ENCODE measurements around the gene INVS. TPM values are rescaled to one million over a fixed set of nuclear protein-coding genes. Genes with fewer than 3 reads are reported as not detected.

The INVS gene
- total RNA-seq, 4 donors from 2014 or later: 22.1 to 56.9 (median 37.3) TPM

- DNase-seq: no peak
- no peak overlapping the region for H3K4me3 ChIP-seq
- no peak overlapping the region for H3K27ac ChIP-seq
- no peaks in the 10 kb centered on the region for H3K4me1 ChIP-seq
- H3K36me3 ChIP-seq: no peaks in the 10 kb centered on the region
- TF ChIP-seq POLR2A (IDR thresholded peaks at IDR 0.05): no peak
- TF ChIP-seq CTCF (IDR thresholded peaks at IDR 0.05): no peak
- no peaks in the 10 kb centered on the region for H3K27me3 ChIP-seq
- H3K9me3 ChIP-seq: no peaks in the 10 kb centered on the region
Measured at GRCh38 chr9:100170556-100170955, 71.5 kb downstream of the INVS start.

- Histone ChIP-seq H3K9me3 (peaks cover 0 to 10% (median 0%) of the 10 kb centered on the region in 4 donors), H3K36me3 (no peaks in the 10 kb centered on the region), H3K4me1 (no peaks in the 10 kb centered on the region), H3K27me3 (no peaks in the 10 kb centered on the region), H3K27ac (no peak overlapping the region), H3K4me3 (no peak overlapping the region)
- DNase-seq: no peak
- TF ChIP-seq POLR2A (IDR thresholded peaks at IDR 0.05): no peak
- TF ChIP-seq CTCF (IDR thresholded peaks at IDR 0.05): no peak
Measured at GRCh38 chr9:100186356-100186755, 87.3 kb downstream of the INVS start.

GRCh38 chr9:100190339-100190738 is 91.3 kb downstream of the INVS start:
- TF ChIP-seq CTCF (IDR thresholded peaks at IDR 0.05) (no peak), POLR2A (IDR thresholded peaks at IDR 0.05) (no peak)

GRCh38 chr9:100191264-100191663 is 92.2 kb downstream of the INVS start:
- no peak overlapping the region for H3K4me3 ChIP-seq
- no peaks in the 10 kb centered on the region for H3K4me1 ChIP-seq
- H3K27ac ChIP-seq: no peak overlapping the region
- peaks cover 0 to 14% (median 0%) of the 10 kb centered on the region in 4 donors for H3K9me3 ChIP-seq
- no peak for DNase-seq
- H3K27me3 ChIP-seq: no peaks in the 10 kb centered on the region
- TF ChIP-seq CTCF (IDR thresholded peaks at IDR 0.05) (no peak), POLR2A (IDR thresholded peaks at IDR 0.05) (no peak)
- no peaks in the 10 kb centered on the region for H3K36me3 ChIP-seq

More at GRCh38 chr9:100190339-100190738, 91.3 kb downstream of the INVS start:
- no peak for DNase-seq
- Histone ChIP-seq H3K4me1 (no peaks in the 10 kb centered on the region), H3K36me3 (no peaks in the 10 kb centered on the region), H3K9me3 (peaks cover 0 to 14% (median 0%) of the 10 kb centered on the region in 4 donors), H3K4me3 (no peak overlapping the region), H3K27ac (no peak overlapping the region), H3K27me3 (no peaks in the 10 kb centered on the region)

GRCh38 chr9:100193078-100193477 is 94.0 kb downstream of the INVS start:
- H3K27ac ChIP-seq: no peak overlapping the region
- no peak for DNase-seq
- peaks cover 0 to 14% (median 0%) of the 10 kb centered on the region in 4 donors for H3K9me3 ChIP-seq
- TF ChIP-seq POLR2A (IDR thresholded peaks at IDR 0.05) (no peak), CTCF (IDR thresholded peaks at IDR 0.05) (no peak)
- H3K36me3 ChIP-seq: no peaks in the 10 kb centered on the region
- no peaks in the 10 kb centered on the region for H3K4me1 ChIP-seq
- no peak overlapping the region for H3K4me3 ChIP-seq
- no peaks in the 10 kb centered on the region for H3K27me3 ChIP-seq

- Histone ChIP-seq H3K27ac (no peak overlapping the region), H3K9me3 (peaks cover 0 to 6% (median 0%) of the 10 kb centered on the region in 4 donors), H3K4me3 (no peak overlapping the region), H3K4me1 (no peaks in the 10 kb centered on the region), H3K27me3 (no peaks in the 10 kb centered on the region), H3K36me3 (no peaks in the 10 kb centered on the region)
- no peak for DNase-seq
- no peak for TF ChIP-seq POLR2A (IDR thresholded peaks at IDR 0.05)
- no peak for TF ChIP-seq CTCF (IDR thresholded peaks at IDR 0.05)
Measured at GRCh38 chr9:100196215-100196614, 97.2 kb downstream of the INVS start.
